GM15510 (cell line): ENCODE data around the gene MAST2.

ENCODE experiments used
- POLR2A ChIP-seq: IDR thresholded peaks from 3 replicates; pipeline ENCODE4 v1.6.1; 2011; ENCODE audit warnings: borderline replicate concordance; ENCODE audit not compliant: insufficient read length; ENCODE audit errors: extremely low read depth

MAST2 gene

GRCh38 chr1:45803299-45803780, at the start of gene MAST2:
TSS of gene MAST2 (plus strand) at chr1:45803612. CDS start at chr1:45803896, 284 bp downstream.
- peak; percentile 73 for TF ChIP-seq POLR2A

GRCh38 chr1:45755697-45756096, 47.7 kb upstream of the MAST2 start:
- no peak for TF ChIP-seq POLR2A

GRCh38 chr1:45762291-45762690, 41.1 kb upstream of the MAST2 start:
- no peak for TF ChIP-seq POLR2A

- TF ChIP-seq POLR2A, result no peak
These were observed 37.2 kb upstream of the MAST2 start for GRCh38 chr1:45765999-45766792.

- no peak for TF ChIP-seq POLR2A
These were observed 36.4 kb upstream of the MAST2 start for GRCh38 chr1:45767035-45767434.

- no peak for TF ChIP-seq POLR2A
These were observed 34.0 kb upstream of the MAST2 start for GRCh38 chr1:45769261-45769932.

GRCh38 chr1:45772971-45773370, 30.4 kb upstream of the MAST2 start:
- no peak for TF ChIP-seq POLR2A

GRCh38 chr1:45775794-45776193, 27.6 kb upstream of the MAST2 start:
- TF ChIP-seq POLR2A, result no peak

- TF ChIP-seq POLR2A, result no peak
These were observed 17.8 kb upstream of the MAST2 start for GRCh38 chr1:45785583-45785982.

- no peak for TF ChIP-seq POLR2A
These were observed 15.5 kb upstream of the MAST2 start for GRCh38 chr1:45787905-45788304.

GRCh38 chr1:45789601-45790000, 13.8 kb upstream of the MAST2 start:
- no peak for TF ChIP-seq POLR2A

- TF ChIP-seq POLR2A, result no peak
These were observed 10.7 kb upstream of the MAST2 start for GRCh38 chr1:45792744-45793143.

GRCh38 chr1:45793942-45794604, 9.3 kb upstream of the MAST2 start:
- no peak for TF ChIP-seq POLR2A

GRCh38 chr1:45796381-45796780, 7.0 kb upstream of the MAST2 start:
- TF ChIP-seq POLR2A, result no peak

GRCh38 chr1:45796946-45797345, 6.5 kb upstream of the MAST2 start:
- TF ChIP-seq POLR2A, result no peak
